ENCODE data around the gene BCKDHA. TPM values are rescaled to one million over a fixed set of nuclear protein-coding genes. Genes with fewer than 3 reads are reported as not detected.

BCKDHA gene
- total RNA-seq, 2 donors from 2014 or later, result 15.2 to 17.9 TPM

DNA sequence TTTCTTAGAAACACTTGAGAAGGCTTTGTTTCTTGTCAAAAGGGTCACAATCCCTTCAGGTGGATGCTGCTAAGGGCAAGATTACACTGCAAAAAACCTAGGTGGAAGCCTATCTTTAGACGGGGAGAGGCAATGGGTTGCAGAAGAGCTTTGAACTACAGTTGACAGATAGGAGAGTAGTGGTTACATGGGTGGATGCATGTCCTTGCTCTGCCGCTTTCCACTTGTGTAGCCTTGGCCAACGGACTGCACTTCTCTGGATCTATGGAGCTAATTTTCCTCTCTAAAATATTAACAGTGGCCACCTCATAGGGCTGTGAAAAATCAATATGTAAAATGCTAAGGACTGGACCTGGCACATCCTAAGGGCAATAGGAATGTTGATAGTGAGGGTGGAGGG, 980 bp downstream of the BCKDHA start:
- WGBS, 2 donors, result 9 to 30% methylated on average over 3 of the region's 3 CpGs
- Histone ChIP-seq H3K4me3 (peak overlapping the region; percentile 96 to 97), H3K4me1 (peaks cover 32% of the 10 kb centered on the region), H3K27me3 (no peaks in the 10 kb centered on the region), H3K9me3 (no peaks in the 10 kb centered on the region), H3K27ac (no peak overlapping the region), H3K36me3 (replicated peaks in 1 of 2; ENCODE audit: insufficient read depth in 1 of 2, low read depth in 2 of 2) (no peaks in the 10 kb centered on the region)
- TF ChIP-seq, protein P1, sequence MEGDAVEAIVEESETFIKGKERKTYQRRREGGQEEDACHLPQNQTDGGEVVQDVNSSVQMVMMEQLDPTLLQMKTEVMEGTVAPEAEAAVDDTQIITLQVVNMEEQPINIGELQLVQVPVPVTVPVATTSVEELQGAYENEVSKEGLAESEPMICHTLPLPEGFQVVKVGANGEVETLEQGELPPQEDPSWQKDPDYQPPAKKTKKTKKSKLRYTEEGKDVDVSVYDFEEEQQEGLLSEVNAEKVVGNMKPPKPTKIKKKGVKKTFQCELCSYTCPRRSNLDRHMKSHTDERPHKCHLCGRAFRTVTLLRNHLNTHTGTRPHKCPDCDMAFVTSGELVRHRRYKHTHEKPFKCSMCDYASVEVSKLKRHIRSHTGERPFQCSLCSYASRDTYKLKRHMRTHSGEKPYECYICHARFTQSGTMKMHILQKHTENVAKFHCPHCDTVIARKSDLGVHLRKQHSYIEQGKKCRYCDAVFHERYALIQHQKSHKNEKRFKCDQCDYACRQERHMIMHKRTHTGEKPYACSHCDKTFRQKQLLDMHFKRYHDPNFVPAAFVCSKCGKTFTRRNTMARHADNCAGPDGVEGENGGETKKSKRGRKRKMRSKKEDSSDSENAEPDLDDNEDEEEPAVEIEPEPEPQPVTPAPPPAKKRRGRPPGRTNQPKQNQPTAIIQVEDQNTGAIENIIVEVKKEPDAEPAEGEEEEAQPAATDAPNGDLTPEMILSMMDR (IDR thresholded peaks at IDR 0.05), result no peak
- no peak for TF ChIP-seq POLR2A (IDR thresholded peaks at IDR 0.05)
- ATAC-seq (no peak), DNase-seq (no peak)
- intact Hi-C loops (cut with DNase I), result no loop called here

- WGBS, 2 donors, result 46 to 51% methylated on average over 3 of the region's 3 CpGs
- Histone ChIP-seq H3K27me3 (no peaks in the 10 kb centered on the region), H3K36me3 (replicated peaks in 1 of 2; ENCODE audit: insufficient read depth in 1 of 2, low read depth in 2 of 2) (no peaks in the 10 kb centered on the region), H3K4me3 (no peak overlapping the region), H3K27ac (no peak overlapping the region), H3K9me3 (no peaks in the 10 kb centered on the region), H3K4me1 (peaks cover 33% of the 10 kb centered on the region)
- intact Hi-C loops (cut with DNase I), result no loop called here
- ATAC-seq (no peak), DNase-seq (no peak)
- no peak for TF ChIP-seq POLR2A (IDR thresholded peaks at IDR 0.05)
- TF ChIP-seq, protein P1 (IDR thresholded peaks at IDR 0.05), result no peak
Measured at GRCh38 chr19:41399091-41399490, 1.5 kb downstream of the BCKDHA start.

GRCh38 chr19:41399525-41399924, 1.9 kb downstream of the BCKDHA start:
- H3K4me1 ChIP-seq, result peaks cover 33% of the 10 kb centered on the region
- 87 to 100% methylated on average over 2 of the region's 2 CpGs for WGBS, 2 donors
- ATAC-seq, result no peak

DNA sequence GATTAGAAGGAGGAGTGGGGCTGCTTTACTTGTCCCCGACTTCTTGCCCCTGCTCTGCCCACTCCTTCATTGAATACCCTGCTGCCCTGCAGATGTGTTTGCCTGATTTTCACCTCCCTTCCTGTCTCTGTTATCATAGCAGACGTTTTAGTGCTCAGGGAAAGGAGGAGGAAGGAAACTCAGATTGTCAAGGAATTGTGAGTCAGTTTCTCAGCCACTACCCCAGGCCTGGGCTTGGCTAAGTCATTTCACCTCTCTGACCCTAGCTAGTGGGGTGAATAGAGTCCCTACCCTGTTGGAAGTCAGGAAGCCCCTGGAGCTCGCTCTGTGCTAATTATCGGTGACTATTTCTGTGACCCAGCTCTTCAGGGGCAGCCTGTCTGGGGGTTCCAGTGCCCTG, 3.9 kb downstream of the BCKDHA start:
- intact Hi-C loops (cut with DNase I), result no loop called here
- WGBS, 2 donors, result 69 to 78% methylated on average over 4 of the region's 4 CpGs
- peaks cover 27% of the 10 kb centered on the region for H3K4me1 ChIP-seq

More at GRCh38 chr19:41399525-41399924, 1.9 kb downstream of the BCKDHA start:
- H3K27ac ChIP-seq, result no peak overlapping the region
- DNase-seq, result no peak
- H3K4me3 ChIP-seq, result no peak overlapping the region
- H3K9me3 ChIP-seq, result no peaks in the 10 kb centered on the region
- H3K27me3 ChIP-seq, result no peaks in the 10 kb centered on the region
- TF ChIP-seq, protein P1 (IDR thresholded peaks at IDR 0.05), result no peak
- no peak for TF ChIP-seq POLR2A (IDR thresholded peaks at IDR 0.05)
- H3K36me3 ChIP-seq (replicated peaks in 1 of 2; ENCODE audit: insufficient read depth in 1 of 2, low read depth in 2 of 2), result no peaks in the 10 kb centered on the region
- intact Hi-C loops (cut with DNase I), result no loop called here

GRCh38 chr19:41402010-41402409, 4.4 kb downstream of the BCKDHA start:
- Histone ChIP-seq H3K27me3 (no peaks in the 10 kb centered on the region), H3K9me3 (no peaks in the 10 kb centered on the region), H3K36me3 (replicated peaks in 1 of 2; ENCODE audit: insufficient read depth in 1 of 2, low read depth in 2 of 2) (no peaks in the 10 kb centered on the region), H3K27ac (no peak overlapping the region), H3K4me3 (no peak overlapping the region), H3K4me1 (peaks cover 26% of the 10 kb centered on the region)
- WGBS, 2 donors, result 88 to 95% methylated on average over 3 of the region's 3 CpGs
- intact Hi-C loops (cut with DNase I), result no loop called here
- no peak for ATAC-seq
- DNase-seq, result no peak
- TF ChIP-seq, protein P1 (IDR thresholded peaks at IDR 0.05), result no peak
- TF ChIP-seq POLR2A (IDR thresholded peaks at IDR 0.05), result no peak

More for the DNA sequence above, 3.9 kb downstream of the BCKDHA start:
- no peaks in the 10 kb centered on the region for H3K36me3 ChIP-seq (replicated peaks in 1 of 2; ENCODE audit: insufficient read depth in 1 of 2, low read depth in 2 of 2)
- DNase-seq (no peak), ATAC-seq (no peak)
- H3K27ac ChIP-seq, result no peak overlapping the region
- no peak overlapping the region for H3K4me3 ChIP-seq
- TF ChIP-seq, protein P1 (IDR thresholded peaks at IDR 0.05), result no peak
- TF ChIP-seq POLR2A (IDR thresholded peaks at IDR 0.05), result no peak
- H3K9me3 ChIP-seq, result no peaks in the 10 kb centered on the region
- no peaks in the 10 kb centered on the region for H3K27me3 ChIP-seq
